DOHH2 (cell line): ENCODE measurements around the gene CIAO1.

Experiments
- EZH2phosphoT487 ChIP-seq: fragments of 200-600 bp; sonication (generic); IDR thresholded peaks from 2 replicates; pipeline ENCODE4 v1.6.1; 2017; ENCODE audit warnings: borderline replicate concordance, mild to moderate bottlenecking, antibody characterized with exemption, low read length, moderate library complexity, mixed read lengths
- TF ChIP-seq, protein P1 (sequence below): fragments of 200-600 bp; sonication (generic); IDR thresholded peaks from one replicate; pipeline ENCODE4 v1.5.1; 2014; ENCODE audit warnings: antibody characterized with exemption, mild to moderate bottlenecking, low read depth, low read length; ENCODE audit not compliant: poor library complexity, severe bottlenecking

- TF ChIP-seq, protein P1, sequence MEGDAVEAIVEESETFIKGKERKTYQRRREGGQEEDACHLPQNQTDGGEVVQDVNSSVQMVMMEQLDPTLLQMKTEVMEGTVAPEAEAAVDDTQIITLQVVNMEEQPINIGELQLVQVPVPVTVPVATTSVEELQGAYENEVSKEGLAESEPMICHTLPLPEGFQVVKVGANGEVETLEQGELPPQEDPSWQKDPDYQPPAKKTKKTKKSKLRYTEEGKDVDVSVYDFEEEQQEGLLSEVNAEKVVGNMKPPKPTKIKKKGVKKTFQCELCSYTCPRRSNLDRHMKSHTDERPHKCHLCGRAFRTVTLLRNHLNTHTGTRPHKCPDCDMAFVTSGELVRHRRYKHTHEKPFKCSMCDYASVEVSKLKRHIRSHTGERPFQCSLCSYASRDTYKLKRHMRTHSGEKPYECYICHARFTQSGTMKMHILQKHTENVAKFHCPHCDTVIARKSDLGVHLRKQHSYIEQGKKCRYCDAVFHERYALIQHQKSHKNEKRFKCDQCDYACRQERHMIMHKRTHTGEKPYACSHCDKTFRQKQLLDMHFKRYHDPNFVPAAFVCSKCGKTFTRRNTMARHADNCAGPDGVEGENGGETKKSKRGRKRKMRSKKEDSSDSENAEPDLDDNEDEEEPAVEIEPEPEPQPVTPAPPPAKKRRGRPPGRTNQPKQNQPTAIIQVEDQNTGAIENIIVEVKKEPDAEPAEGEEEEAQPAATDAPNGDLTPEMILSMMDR, result no peak
- no peak for TF ChIP-seq EZH2phosphoT487
These were observed 27.8 kb upstream of the CIAO1 start for GRCh38 chr2:96238266-96238665.
